Activated CD4-positive, alpha-beta T cell treated with anti-CD3 and anti-CD28 coated beads, Interleukin-2, Interleukin-4, amounts not matched to agents 100 ng/mL and 50 ng/mL, durations not matched to agents 16 hours and 8 hours (primary cell): Measurements from ENCODE around the gene NELL2.

Experiments used
- DNase-seq: peaks from one replicate; pipeline ENCODE4 v3.0.0-alpha.2; 2020; ENCODE audit warnings: low spot score

NELL2 gene

GRCh38 chr12:44618946-44619345, 257.2 kb downstream of the NELL2 start:
- no peak for DNase-seq

- no peak for DNase-seq
Measured at GRCh38 chr12:44616402-44616801, 259.7 kb downstream of the NELL2 start.

GRCh38 chr12:44611538-44611937, 264.6 kb downstream of the NELL2 start:
- DNase-seq, result no peak

- DNase-seq, result no peak
Measured at GRCh38 chr12:44603701-44604100, 272.4 kb downstream of the NELL2 start.

GRCh38 chr12:44592626-44593025, 283.5 kb downstream of the NELL2 start:
- no peak for DNase-seq

- no peak for DNase-seq
Measured at GRCh38 chr12:44589697-44590096, 286.4 kb downstream of the NELL2 start.

- DNase-seq, result no peak
Measured at GRCh38 chr12:44588651-44589050, 287.5 kb downstream of the NELL2 start.

GRCh38 chr12:44584625-44585024, 291.5 kb downstream of the NELL2 start:
- DNase-seq, result no peak

- DNase-seq, result no peak
Measured at GRCh38 chr12:44582521-44582920, 293.6 kb downstream of the NELL2 start.

GRCh38 chr12:44581642-44582242, 294.4 kb downstream of the NELL2 start:
- DNase-seq, result no peak

- no peak for DNase-seq
Measured at GRCh38 chr12:44574586-44574985, 301.5 kb downstream of the NELL2 start.

GRCh38 chr12:44573723-44574122, 302.4 kb downstream of the NELL2 start:
- no peak for DNase-seq

- no peak for DNase-seq
Measured at GRCh38 chr12:44571006-44571550, 305.0 kb downstream of the NELL2 start.

GRCh38 chr12:44570036-44570583, 306.0 kb downstream of the NELL2 start:
- DNase-seq, result no peak

GRCh38 chr12:44565163-44565562, 311.0 kb downstream of the NELL2 start:
- DNase-seq, result no peak

GRCh38 chr12:44563486-44563885, 312.6 kb downstream of the NELL2 start:
- DNase-seq, result no peak

GRCh38 chr12:44558340-44559100, 317.6 kb downstream of the NELL2 start:
- DNase-seq, result no peak

GRCh38 chr12:44555454-44555853, 320.7 kb downstream of the NELL2 start:
- no peak for DNase-seq

- no peak for DNase-seq
Measured at GRCh38 chr12:44551631-44552030, 324.5 kb downstream of the NELL2 start.

- no peak for DNase-seq
Measured at GRCh38 chr12:44550377-44550776, 325.7 kb downstream of the NELL2 start.

GRCh38 chr12:44546060-44546459, 330.1 kb downstream of the NELL2 start:
- no peak for DNase-seq

GRCh38 chr12:44544018-44544417, 332.1 kb downstream of the NELL2 start:
- no peak for DNase-seq

- no peak for DNase-seq
Measured at GRCh38 chr12:44542716-44543115, 333.4 kb downstream of the NELL2 start.
